Caco-2 (cell line): ENCODE data around the gene GPR137. TPM values are rescaled to one million over a fixed set of nuclear protein-coding genes. Genes with fewer than 3 reads are reported as not detected.

Experiments
- BruUV-seq: library from RNA; stranded (reverse); fragments of 400-500 nt; replicated peaks from 2 replicates; lab custom pipeline; 2021; lab: Mats Ljungman, UMichigan
- CTCF ChIA-PET: fragments of 300-600 bp; sonication (Branson Sonifier 250); formaldehyde crosslinking; loops from one replicate; lab custom pipeline; 2022; ENCODE audit warnings: antibody characterized with exemption; lab: Charles Lee
- POLR2A ChIA-PET: fragments of 300-600 bp; sonication (Branson Sonifier 250); formaldehyde crosslinking; loops from one replicate; lab custom pipeline; 2022; ENCODE audit warnings: antibody characterized with exemption; lab: Charles Lee
- DNase-seq, 2 experiments: peaks; one replicate each; pipeline versions ENCODE4 v3.0.0 to v3.0.0-alpha.2; 2020 to 2022
- H3K27me3 ChIP-seq: replicated peaks from 2 replicates; pipeline ENCODE4 v1.6.0; 2011; ENCODE audit warnings: low read length; ENCODE audit not compliant: control insufficient read depth, insufficient read depth
- H3K36me3 ChIP-seq: 2 replicates; pipeline ENCODE4 v1.5.1; 2011; ENCODE audit warnings: low read length; ENCODE audit not compliant: control insufficient read depth, insufficient read depth
- H3K4me1 ChIP-seq: fragments of 250-450 bp; sonication (Bioruptor Pico); 2 replicates; pipeline ENCODE4 v1.5.1; 2020; ENCODE audit warnings: mild to moderate bottlenecking
- H3K4me3 ChIP-seq: 2 replicates; pipeline ENCODE4 v1.5.1; 2011; ENCODE audit warnings: low read depth, mild to moderate bottlenecking, control low read depth, low read length
- H3K9me3 ChIP-seq: fragments of 250-450 bp; sonication (Bioruptor Pico); 2 replicates; pipeline ENCODE4 v1.5.1; 2020; ENCODE audit warnings: mild to moderate bottlenecking, moderate library complexity
- H3K27ac Mint-ChIP-seq: one replicate; pipeline ENCODE4 v1.8.0; 2022; ENCODE audit warnings: mixed read lengths; ENCODE audit not compliant: unreplicated experiment
- H3K27me3 Mint-ChIP-seq: one replicate; pipeline ENCODE4 v1.8.0; 2022; ENCODE audit warnings: mixed read lengths; ENCODE audit not compliant: insufficient read depth, unreplicated experiment
- H3K36me3 Mint-ChIP-seq: one replicate; pipeline ENCODE4 v1.8.0; 2022; ENCODE audit warnings: mild to moderate bottlenecking, mixed read lengths; ENCODE audit not compliant: insufficient read depth, unreplicated experiment
- H3K4me1 Mint-ChIP-seq: one replicate; pipeline ENCODE4 v1.8.0; 2022; ENCODE audit warnings: low read depth, mixed read lengths; ENCODE audit not compliant: unreplicated experiment
- H3K4me3 Mint-ChIP-seq: one replicate; pipeline ENCODE4 v1.8.0; 2022; ENCODE audit warnings: mild to moderate bottlenecking, moderate library complexity, mixed read lengths; ENCODE audit not compliant: unreplicated experiment
- H3K9me3 Mint-ChIP-seq: one replicate; pipeline ENCODE4 v1.8.0; 2022; ENCODE audit warnings: mixed read lengths; ENCODE audit not compliant: unreplicated experiment
- CTCF ChIP-seq, 2 experiments: fragments of 200-600 bp in 1 of 2; IDR thresholded peaks; 1 replicate in 1 of 2; 2 replicates in 1 of 2; pipeline versions ENCODE4 v1.5.1 to v1.8.0; 2011 to 2022; ENCODE audit warnings: antibody characterized with exemption in 1 of 2, control low read depth in 1 of 2, inconsistent platforms in 1 of 2, low read depth in 1 of 2, low read length in 1 of 2, mild to moderate bottlenecking in 1 of 2, moderate library complexity in 1 of 2; ENCODE audit not compliant: insufficient read depth in 1 of 2, severe bottlenecking in 1 of 2, unreplicated experiment in 1 of 2
- intact Hi-C: fragments of 100-400 bp; cut with micrococcal nuclease; formaldehyde crosslinking; loops from one replicate; pipeline ENCODE4 v1.10.0; 2022; ENCODE audit not compliant: unreplicated experiment
- total RNA-seq: library from RNA; stranded (reverse); gene quantifications from 2 replicates; pipeline ENCODE4 v1.2.3, GENCODE V29; 2022

GPR137 gene
- total RNA-seq, 1 experiment from 2014 or later, result 58.5 TPM

- no peak for TF ChIP-seq CTCF (IDR thresholded peaks at IDR 0.05; ENCODE audit: insufficient read depth in 1 of 2, low read depth in 1 of 2, low read length in 1 of 2, severe bottlenecking in 1 of 2, unreplicated experiment in 1 of 2)
- Mint-ChIP-seq H3K4me1 (peaks cover 15% of the 10 kb centered on the region), H3K27ac (peak overlapping the region; percentile 90), H3K4me3 (peak overlapping the region; percentile 88), H3K36me3 (peaks cover 65% of the 10 kb centered on the region), H3K9me3 (no peaks in the 10 kb centered on the region), H3K27me3 (no peaks in the 10 kb centered on the region)
- CTCF ChIA-PET, result interaction anchor here (0.6 to 1.1 kb wide), 8 partner anchors 8 to 1181 kb away, joined by 3 to 13 read pairs (median 3); partner anchors contain the start of genes ESRRA and STIP1
- Histone ChIP-seq H3K36me3 (peaks cover 3% of the 10 kb centered on the region; the same call in 1 of the 2 replicates), H3K4me1 (peaks cover 19% of the 10 kb centered on the region), H3K9me3 (no peaks in the 10 kb centered on the region), H3K27me3 (no peaks in the 10 kb centered on the region), H3K4me3 (peak overlapping the region; percentile 95)
- DNase-seq, result peak; percentile 73 to 80
- BruUV-seq, result TSS peak; percentile 21
- POLR2A ChIA-PET, result interaction anchor here (0.5 to 1.6 kb wide), 19 partner anchors 8 to 1455 kb away, joined by 3 to 15 read pairs (median 4); partner anchors contain the start of genes DNAJC4, ESRRA, NUDT22 and PRDX5
- intact Hi-C loops, result loop anchor here (1.0 to 2.0 kb wide), 2 partner anchors 56 to 63 kb away; partner anchors contain the start of gene ESRRA
Measured at GRCh38 chr11:64241491-64242374, 43.9 kb upstream of the GPR137 start.

GRCh38 chr11:64243236-64243854, 42.3 kb upstream of the GPR137 start:
- ChIA-PET POLR2A (interaction anchor here (0.5 to 1.0 kb wide), 3 partner anchors 7 to 42 kb away, joined by 3 to 5 read pairs (median 3); partner anchors contain the start of gene GPR137), CTCF (no interaction called here)
- intact Hi-C loops, result no loop called here
- no peak for TF ChIP-seq CTCF (IDR thresholded peaks at IDR 0.05; ENCODE audit: insufficient read depth in 1 of 2, low read depth in 1 of 2, low read length in 1 of 2, severe bottlenecking in 1 of 2, unreplicated experiment in 1 of 2)
- H3K27me3 ChIP-seq, result no peaks in the 10 kb centered on the region
- H3K36me3 ChIP-seq, result peaks cover 3% of the 10 kb centered on the region; the same call in 1 of the 2 replicates
- DNase-seq, result no peak
- BruUV-seq, result no TSS peak
- no peaks in the 10 kb centered on the region for H3K9me3 Mint-ChIP-seq
- H3K4me1 ChIP-seq, result peaks cover 28% of the 10 kb centered on the region
- H3K4me1 Mint-ChIP-seq, result peaks cover 20% of the 10 kb centered on the region
- peaks cover 72% of the 10 kb centered on the region for H3K36me3 Mint-ChIP-seq
- H3K27me3 Mint-ChIP-seq, result no peaks in the 10 kb centered on the region
- H3K4me3 ChIP-seq, result no peak overlapping the region
- no peaks in the 10 kb centered on the region for H3K9me3 ChIP-seq
- peak overlapping the region; percentile 88 for H3K4me3 Mint-ChIP-seq
- H3K27ac Mint-ChIP-seq, result peak overlapping the region; percentile 90

- no peaks in the 10 kb centered on the region for H3K9me3 ChIP-seq
- Mint-ChIP-seq H3K4me3 (peak overlapping the region; percentile 88), H3K27me3 (no peaks in the 10 kb centered on the region), H3K9me3 (no peaks in the 10 kb centered on the region), H3K36me3 (peaks cover 72% of the 10 kb centered on the region), H3K4me1 (peaks cover 23% of the 10 kb centered on the region), H3K27ac (no peak overlapping the region)
- intact Hi-C loops, result no loop called here
- 0 out of 2 replicates have a peak, but pooled peaks cover 3% of the 10 kb centered on the region for H3K36me3 ChIP-seq
- POLR2A ChIA-PET, result interaction anchor here (0.5 kb wide), 1 partner anchor 41 kb away, joined by 3 read pairs; the partner anchor contains the start of gene GPR137
- CTCF ChIA-PET, result no interaction called here
- H3K27me3 ChIP-seq, result no peaks in the 10 kb centered on the region
- H3K4me1 ChIP-seq, result peaks cover 31% of the 10 kb centered on the region
- BruUV-seq, result no TSS peak
- H3K4me3 ChIP-seq, result no peak overlapping the region
- no peak for TF ChIP-seq CTCF (IDR thresholded peaks at IDR 0.05; ENCODE audit: insufficient read depth in 1 of 2, low read depth in 1 of 2, low read length in 1 of 2, severe bottlenecking in 1 of 2, unreplicated experiment in 1 of 2)
- no peak for DNase-seq
Measured at GRCh38 chr11:64244107-64244506, 41.5 kb upstream of the GPR137 start.
